ENCODE data around the gene CYP11A1.

The CYP11A1 gene

GRCh38 chr15:74388363-74388951 is 21.0 kb upstream of the CYP11A1 start:
- no peak for DNase-seq (ENCODE audit: low read depth in 2 of 2)

- DNase-seq (ENCODE audit: low read depth in 2 of 2), result no peak
These were observed 20.3 kb upstream of the CYP11A1 start for GRCh38 chr15:74387621-74388362.

GRCh38 chr15:74387141-74387541 is 19.7 kb upstream of the CYP11A1 start:
- DNase-seq (ENCODE audit: low read depth in 2 of 2), result no peak

GRCh38 chr15:74386496-74387140 is 19.2 kb upstream of the CYP11A1 start:
- no peak for DNase-seq (ENCODE audit: low read depth in 2 of 2)

GRCh38 chr15:74385733-74386132 is 18.3 kb upstream of the CYP11A1 start:
- no peak for DNase-seq (ENCODE audit: low read depth in 2 of 2)

- peak in 1 of 2 donors; percentile 59 for DNase-seq (ENCODE audit: low read depth in 2 of 2)
These were observed 17.6 kb upstream of the CYP11A1 start for GRCh38 chr15:74384881-74385643.

- no peak for DNase-seq (ENCODE audit: low read depth in 2 of 2)
These were observed 17.1 kb upstream of the CYP11A1 start for GRCh38 chr15:74384566-74384880.

GRCh38 chr15:74383695-74384565 is 16.5 kb upstream of the CYP11A1 start:
- DNase-seq (ENCODE audit: low read depth in 2 of 2), result peak; percentile 70 to 74

GRCh38 chr15:74383286-74383685 is 15.8 kb upstream of the CYP11A1 start:
- no peak for DNase-seq (ENCODE audit: low read depth in 2 of 2)

- no peak for DNase-seq (ENCODE audit: low read depth in 2 of 2)
These were observed 14.8 kb upstream of the CYP11A1 start for GRCh38 chr15:74382004-74382816.

GRCh38 chr15:74381481-74381880 is 14.0 kb upstream of the CYP11A1 start:
- DNase-seq (ENCODE audit: low read depth in 2 of 2), result no peak

GRCh38 chr15:74381190-74381453 is 13.7 kb upstream of the CYP11A1 start:
- DNase-seq (ENCODE audit: low read depth in 2 of 2), result no peak

- no peak for DNase-seq (ENCODE audit: low read depth in 2 of 2)
These were observed 13.1 kb upstream of the CYP11A1 start for GRCh38 chr15:74380361-74381189.

- DNase-seq (ENCODE audit: low read depth in 2 of 2), result peak in 1 of 2 donors; percentile 66
These were observed 11.4 kb upstream of the CYP11A1 start for GRCh38 chr15:74378848-74379247.

- DNase-seq (ENCODE audit: low read depth in 2 of 2), result no peak
These were observed 10.7 kb upstream of the CYP11A1 start for GRCh38 chr15:74377831-74378766.

GRCh38 chr15:74376825-74377581 is 9.6 kb upstream of the CYP11A1 start:
- no peak for DNase-seq (ENCODE audit: low read depth in 2 of 2)

GRCh38 chr15:74376226-74376625 is 8.8 kb upstream of the CYP11A1 start:
- no peak for DNase-seq (ENCODE audit: low read depth in 2 of 2)

GRCh38 chr15:74375303-74375693 is 7.9 kb upstream of the CYP11A1 start:
- DNase-seq (ENCODE audit: low read depth in 2 of 2), result peak; percentile 70 to 73

Data from activated CD8-positive, alpha-beta memory T cell treated with anti-CD3 and anti-CD28 coated beads for 4 hours (primary cell).